Muscle of arm (tissue), 12 donors: ENCODE data around the gene IGSF10. TPM values are rescaled to one million over a fixed set of nuclear protein-coding genes. Genes with fewer than 3 reads are reported as not detected.

Experiments
- DNase-seq: peaks from one replicate; pipeline ENCODE4 v3.0.0-alpha.2; 2013
- polyA plus RNA-seq, 12 donors: library from polyadenylated mRNA; unstranded; fragments of 120-200 nt; gene quantifications; one replicate each; pipeline ENCODE4 v1.2.1, GENCODE V29; 2013; ENCODE audit not compliant: insufficient read length in 12 of 12

IGSF10 gene
- polyA plus RNA-seq, 12 donors: 3.4 to 37.7 (median 6.8) TPM; not detected in 1

DNA sequence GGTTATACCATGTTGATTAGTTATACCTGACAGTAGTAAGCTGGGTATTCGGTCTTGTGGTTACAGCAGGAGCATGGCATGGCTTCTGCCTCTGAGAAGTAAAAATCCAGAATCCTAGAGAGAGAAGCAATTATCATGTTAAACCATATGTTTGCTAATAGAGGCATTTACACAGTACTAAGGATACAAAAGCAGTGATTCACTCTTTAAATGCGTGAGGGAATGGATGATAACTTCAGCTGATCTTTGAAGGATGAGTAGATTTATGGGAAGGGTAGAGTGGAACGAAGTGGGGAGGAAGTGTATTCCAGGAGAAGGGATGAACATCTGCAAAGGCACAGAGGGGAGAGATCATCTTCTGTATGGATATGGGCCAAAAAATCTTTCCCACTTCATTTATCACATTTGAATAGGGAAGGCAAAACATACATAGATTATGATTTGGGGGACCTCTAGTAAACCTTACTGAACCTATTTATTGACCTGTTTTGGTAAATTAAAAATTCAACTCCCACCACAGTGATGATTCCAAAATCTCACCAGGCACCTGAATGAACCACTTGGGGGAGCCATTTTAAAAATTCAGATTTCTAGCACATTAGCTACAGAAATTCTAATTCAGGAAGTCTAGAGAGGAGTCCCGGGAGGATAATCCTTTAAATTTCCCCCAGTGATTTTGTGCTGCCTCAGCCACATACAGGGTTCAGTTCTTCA lies 35.1 kb downstream of the IGSF10 start:
- no peak for DNase-seq

DNA sequence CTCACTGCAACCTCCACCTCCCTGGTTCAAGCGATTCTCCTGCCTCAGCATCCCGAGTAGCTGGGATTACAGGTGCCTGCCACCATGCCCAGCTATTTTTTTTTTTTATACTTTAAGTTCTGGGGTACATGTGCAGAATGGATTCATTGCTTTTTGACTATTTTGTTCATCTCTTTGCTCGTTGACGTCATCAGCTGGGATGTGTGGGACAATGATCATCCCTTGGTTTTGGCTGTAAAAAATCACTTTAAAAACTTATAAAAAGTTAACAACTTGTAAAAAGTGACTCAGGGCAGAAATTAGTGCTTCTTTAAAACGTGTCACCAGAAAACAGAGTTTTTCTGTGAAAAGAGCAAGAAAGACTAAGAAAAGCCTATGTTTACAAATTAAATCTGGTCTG lies 37.8 kb downstream of the IGSF10 start:
- DNase-seq: no peak

DNA sequence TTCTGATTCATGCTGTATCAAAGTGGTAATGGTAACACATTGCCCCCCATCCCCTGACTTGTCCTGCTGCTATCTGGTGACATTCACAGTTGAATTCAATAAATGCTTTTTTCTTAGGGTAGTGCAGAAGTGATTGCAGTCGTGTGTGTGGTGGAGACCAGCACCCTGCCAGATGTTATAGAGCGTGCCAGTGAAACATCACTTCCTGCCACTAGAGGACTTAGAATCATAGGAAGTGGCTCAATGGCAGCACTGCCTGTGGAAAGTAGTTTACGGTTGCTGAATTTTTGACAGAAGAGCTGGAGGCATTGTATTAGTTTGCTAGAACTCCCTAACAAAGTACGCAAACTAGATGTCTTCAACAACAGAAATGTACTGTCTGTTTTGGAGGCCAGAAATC lies 38.9 kb downstream of the IGSF10 start:
- no peak for DNase-seq

DNA sequence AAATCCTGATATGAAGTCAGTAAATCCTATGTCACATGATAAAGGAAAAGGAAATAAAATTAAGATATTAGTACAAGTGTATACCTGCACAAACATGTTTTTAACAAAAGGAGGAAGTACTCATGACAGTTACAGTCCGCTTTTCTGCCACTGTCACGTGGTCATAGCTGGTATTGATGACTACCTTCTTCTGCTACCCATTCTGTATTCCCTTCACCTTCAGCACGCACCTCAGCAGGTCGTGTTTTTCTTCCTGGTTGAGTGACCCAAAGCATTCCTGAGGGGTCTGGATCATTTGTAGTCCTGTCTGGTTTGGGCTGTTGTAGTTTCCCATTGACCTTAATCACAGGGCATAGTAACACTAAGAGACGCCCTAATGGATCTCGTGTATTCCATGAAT lies 41.1 kb downstream of the IGSF10 start:
- DNase-seq: no peak

DNA sequence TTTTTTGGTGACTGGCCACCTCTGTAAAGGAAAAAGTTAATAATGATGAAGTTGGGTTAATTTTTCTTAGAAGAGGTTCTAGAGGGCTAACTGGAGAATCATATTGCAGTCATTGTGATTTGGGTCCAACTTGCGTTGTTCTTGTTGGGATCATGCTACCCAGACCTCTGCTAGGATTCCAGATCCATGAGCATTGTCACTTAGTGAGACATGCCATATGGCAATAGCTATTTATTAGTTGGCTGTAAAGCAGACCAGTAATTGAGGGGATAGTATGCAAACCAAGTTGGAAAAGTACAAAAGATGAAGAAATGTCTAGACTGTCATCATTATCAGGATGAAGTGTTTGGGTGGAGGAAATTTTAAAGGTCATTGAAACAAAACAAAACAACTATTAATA lies 45.6 kb downstream of the IGSF10 start:
- DNase-seq: no peak

DNA sequence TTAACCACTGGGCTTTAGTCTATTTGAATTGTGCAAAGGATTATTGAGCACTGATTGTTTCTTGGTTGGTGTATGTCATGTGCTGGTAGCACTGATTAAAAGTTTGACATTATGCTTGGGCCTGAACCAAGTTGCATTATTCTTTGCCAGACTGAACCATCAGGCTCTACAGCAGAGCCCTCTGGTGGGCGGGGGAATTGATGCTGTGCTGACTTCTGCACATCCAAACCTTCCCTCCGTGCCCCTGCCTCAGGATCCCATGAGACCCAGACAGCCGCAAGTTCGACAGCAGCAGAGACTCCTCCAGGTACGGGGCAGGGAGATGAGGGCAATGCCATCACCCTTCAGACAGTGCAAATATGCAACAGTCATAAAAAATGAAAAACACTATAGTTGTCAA lies 47.9 kb downstream of the IGSF10 start:
- DNase-seq: no peak

Other genes with a start within 250 kb of the IGSF10 start
- 1 to 10 TPM in 10 of 12 donors, under 1 TPM in 1, not detected in 1; 0.83 to 5.2 (median 1.4) TPM for gene P2RY14, start 182.5 kb downstream of the IGSF10 start, polyA plus RNA-seq
- gene GPR87, start 144.2 kb downstream of the IGSF10 start, polyA plus RNA-seq: 1 to 10 TPM in 3 of 12 donors, not detected in 9; 1.4 to 7.4 (median 5.0) TPM
- gene P2RY13, start 131.5 kb downstream of the IGSF10 start, polyA plus RNA-seq: 1 to 10 TPM in 10 of 12 donors, under 1 TPM in 1, not detected in 1; 0.99 to 3.8 (median 1.3) TPM
- gene P2RY12, start 76.3 kb downstream of the IGSF10 start, polyA plus RNA-seq: 1 to 10 TPM in 4 of 12 donors, under 1 TPM in 6, not detected in 2; 0.41 to 2.5 (median 0.90) TPM